ENCODE data around the gene ADD1.

GRCh38 chr4:2913168-2913567 is 69.5 kb downstream of the ADD1 start:
- TF ChIP-seq CTCF (IDR thresholded peaks at IDR 0.05) = no peak
- no peak for TF ChIP-seq EZH2 (IDR thresholded peaks at IDR 0.05)

Measured in neural progenitor cell (in vitro differentiated cells).